CMK (cell line): ENCODE results near the gene CNPY2.
A peak's percentile ranks its signal among the peaks of the same experiment; 100 is the strongest.
"Not testable (repeated sequence)": the region's sequence is repeated elsewhere in the genome, so short reads cannot be mapped to it uniquely, and the experiment has no call there.

Experiments used
- DNase-seq: peaks from one replicate; pipeline ENCODE4 v3.0.0-alpha.2; 2010; ENCODE audit warnings: low read depth

CNPY2 gene

DNA sequence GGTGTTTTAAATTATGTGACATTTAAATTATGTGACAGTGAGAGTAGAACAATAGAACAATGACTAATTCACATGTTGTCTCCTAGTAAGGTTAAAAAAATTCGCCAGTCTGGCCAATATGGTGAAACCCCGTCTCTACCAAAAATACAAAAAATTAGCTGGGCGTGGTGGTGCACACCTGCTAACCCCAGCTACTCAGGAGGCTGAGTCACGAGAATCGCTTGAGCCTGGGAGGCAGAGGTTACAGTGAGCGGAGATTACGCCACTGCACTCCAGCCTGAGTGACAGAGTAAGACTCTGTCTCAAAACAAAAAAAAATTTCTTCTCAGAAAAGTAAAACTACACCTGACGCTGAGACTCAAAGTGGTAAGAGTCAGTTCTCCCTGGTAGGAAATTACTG is 18.4 kb downstream of the CNPY2 start:
- no peak for DNase-seq

DNA sequence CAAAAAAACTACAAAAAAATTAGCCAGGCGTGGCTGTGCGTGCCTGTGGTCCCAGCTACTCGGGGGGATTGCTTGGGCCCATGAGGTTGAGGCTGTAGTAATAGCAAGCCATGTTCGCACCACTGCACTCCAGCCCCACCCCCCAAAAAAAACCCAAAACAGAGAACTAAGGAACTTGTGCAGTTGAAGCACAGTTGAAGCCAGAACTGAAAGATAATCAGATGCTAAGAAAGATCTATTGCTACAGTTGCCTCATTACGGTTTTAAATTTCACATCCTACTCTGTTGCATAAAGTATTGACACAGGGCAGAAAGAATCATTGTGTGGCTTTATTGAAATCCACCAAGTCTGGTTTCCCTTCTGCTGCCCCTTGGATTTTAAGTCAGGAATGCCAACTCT is 19.5 kb downstream of the CNPY2 start:
- no peak for DNase-seq

DNA sequence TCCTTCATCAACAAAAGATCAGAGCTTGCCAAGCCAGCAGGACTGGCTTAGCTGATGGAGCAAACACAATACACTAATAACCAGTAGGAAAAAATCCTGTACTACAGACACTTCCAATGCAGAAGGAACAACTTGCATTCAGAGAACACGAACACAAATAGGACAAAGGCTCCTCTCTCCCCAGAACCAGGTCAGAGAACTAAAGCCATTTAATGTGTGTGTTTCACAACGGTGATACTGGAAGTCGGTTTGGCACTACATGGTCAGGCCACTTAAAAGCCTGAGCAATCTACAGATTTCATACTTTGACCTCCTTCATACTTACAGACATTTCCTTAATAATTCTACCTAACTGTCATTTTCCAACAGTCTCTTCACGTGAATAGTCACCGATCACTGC is 22.0 kb downstream of the CNPY2 start:
- DNase-seq: no peak

GRCh38 chr12:56288705-56289387 is 26.9 kb downstream of the CNPY2 start:
- no peak for DNase-seq

DNA sequence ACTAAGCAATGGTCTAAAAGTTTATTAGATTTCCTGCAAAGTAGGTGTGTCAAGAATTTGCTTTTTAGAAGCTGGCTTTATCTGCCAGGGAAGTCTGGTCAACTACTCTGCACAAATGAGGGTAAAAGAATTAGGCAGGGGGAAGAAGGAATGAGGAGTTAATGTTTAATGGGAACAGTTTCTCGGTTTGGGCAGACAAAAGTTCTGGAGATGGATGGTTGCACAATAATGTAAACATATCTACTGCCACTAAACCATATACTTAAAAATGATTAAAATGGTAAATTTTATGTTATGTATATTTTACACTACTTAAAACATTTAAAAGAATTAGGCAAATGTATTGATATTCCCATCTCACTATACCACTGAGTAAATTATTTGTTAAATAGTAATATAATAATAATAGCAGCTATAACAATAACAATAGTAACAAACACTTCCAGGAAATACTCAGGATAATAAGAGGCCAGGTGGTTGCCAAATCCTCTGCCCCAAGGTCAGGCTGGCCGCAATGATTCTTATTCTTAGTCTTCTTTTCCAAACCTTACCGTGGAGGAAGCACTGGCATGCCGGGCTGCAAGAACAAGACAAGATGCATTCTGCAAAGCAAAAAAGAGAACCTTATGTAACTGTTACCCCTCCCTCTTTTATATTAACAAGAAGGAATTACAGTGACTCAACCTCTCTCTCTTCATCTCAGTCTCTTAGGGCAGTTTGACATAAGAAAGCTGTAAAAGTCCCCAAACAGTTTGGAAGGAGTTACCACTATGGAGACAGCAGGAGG is 29.6 kb downstream of the CNPY2 start:
- no peak for DNase-seq

GRCh38 chr12:56284263-56284662 is 31.5 kb downstream of the CNPY2 start:
- DNase-seq: not testable (repeated sequence)

DNA sequence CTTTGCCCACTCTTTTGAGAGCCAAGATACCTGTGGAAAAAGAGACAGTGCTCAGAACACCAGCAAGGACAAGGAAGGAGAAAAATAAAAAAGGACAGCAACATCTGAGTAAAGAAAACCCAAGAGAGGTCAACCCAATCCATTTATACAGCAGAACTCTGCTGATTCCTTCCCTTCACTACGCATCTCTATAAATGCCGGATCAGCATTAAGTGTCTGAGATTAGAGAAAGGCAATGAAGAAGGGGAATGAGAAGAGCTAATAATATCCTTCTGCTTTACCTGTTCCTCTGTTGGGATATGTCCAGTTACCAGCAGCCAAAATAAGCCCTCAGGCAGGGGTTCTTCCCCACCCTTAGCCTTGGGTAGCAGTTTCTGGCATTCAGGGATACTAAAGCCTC is 33.2 kb downstream of the CNPY2 start:
- no peak for DNase-seq

GRCh38 chr12:56282030-56282429 is 33.8 kb downstream of the CNPY2 start:
- no peak for DNase-seq

DNA sequence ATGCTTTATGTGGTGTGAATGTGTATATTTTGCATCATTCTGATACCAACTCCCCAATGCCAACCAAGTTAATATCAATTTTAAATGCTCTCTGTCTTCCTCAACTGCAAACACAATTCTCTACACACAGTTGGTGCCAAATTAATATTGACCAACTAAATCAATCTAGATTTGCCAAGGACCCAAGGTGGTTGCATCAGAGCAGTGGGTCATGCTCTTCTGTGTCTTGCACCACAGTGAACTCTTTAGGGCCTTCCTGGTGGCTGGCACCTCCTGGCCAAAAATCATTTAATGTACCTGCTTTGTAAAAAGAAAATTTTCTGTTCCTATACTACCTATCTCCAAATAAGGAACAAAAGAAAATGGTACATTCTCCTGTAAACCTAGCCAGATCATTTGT is 34.9 kb downstream of the CNPY2 start:
- DNase-seq: no peak

- DNase-seq: no peak
Measured at GRCh38 chr12:56278905-56279304, 36.9 kb downstream of the CNPY2 start.

DNA sequence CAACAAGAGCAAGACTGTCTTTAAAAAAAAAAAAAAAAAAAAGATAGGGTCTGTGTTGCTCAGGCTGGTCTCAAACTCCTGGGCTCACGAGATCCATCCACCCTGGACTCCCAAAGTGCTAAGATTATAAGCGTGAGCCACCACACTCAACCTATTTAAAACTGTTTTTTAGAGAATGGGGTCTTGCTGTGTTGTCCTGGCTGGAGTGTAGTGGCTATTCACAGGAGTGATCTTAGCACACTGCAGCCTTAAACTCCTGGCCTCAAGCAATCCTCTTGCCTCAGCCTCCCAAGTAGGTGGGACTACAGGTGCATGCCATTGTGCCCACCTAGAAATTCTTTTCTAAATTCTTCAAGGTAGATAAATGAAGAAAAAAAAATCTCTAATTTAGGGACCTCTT is 41.5 kb downstream of the CNPY2 start:
- DNase-seq: no peak

- DNase-seq: not testable (repeated sequence)
Measured at GRCh38 chr12:56272468-56272867, 43.3 kb downstream of the CNPY2 start.

GRCh38 chr12:56271031-56271430 is 44.8 kb downstream of the CNPY2 start:
- DNase-seq: no peak

GRCh38 chr12:56267443-56268071 is 48.2 kb downstream of the CNPY2 start:
- no peak for DNase-seq

GRCh38 chr12:56266693-56267442 is 48.9 kb downstream of the CNPY2 start, which contains the start of gene COQ10A:
Gene COQ10A, plus strand, starts transcription at chr12:56266942. Its CDS starts 177 bp downstream, at chr12:56267119.
- peak; percentile 57 for DNase-seq

DNA sequence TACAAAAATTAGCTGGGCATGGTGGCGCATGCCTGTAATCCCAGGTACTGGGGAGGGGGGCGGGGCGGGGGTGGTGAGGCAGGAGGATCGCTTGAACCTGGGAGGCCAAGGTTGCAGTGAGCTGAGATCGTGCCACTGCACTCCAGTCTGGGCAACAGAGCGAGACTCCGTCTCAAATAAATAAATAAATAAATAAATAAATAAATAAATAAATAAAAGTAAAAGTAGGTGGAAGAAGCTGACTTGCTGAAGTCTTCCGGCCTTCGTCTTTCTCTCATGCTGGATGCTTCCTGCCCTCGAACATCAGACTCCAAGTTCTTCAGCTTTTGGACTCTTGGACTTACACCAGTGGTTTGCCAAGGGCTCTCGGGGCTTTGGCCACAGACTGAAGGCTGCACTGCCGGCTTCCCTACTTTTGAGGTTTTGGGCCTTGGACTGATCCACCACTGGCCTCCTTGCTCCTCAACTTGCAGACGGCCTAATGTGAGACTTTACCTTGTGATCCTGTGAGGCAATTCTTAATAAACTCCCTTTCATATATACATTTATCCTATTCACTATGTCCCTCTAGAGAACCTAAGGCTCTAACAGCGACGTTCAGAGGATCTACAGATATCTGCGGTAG is 49.6 kb downstream of the CNPY2 start:
- DNase-seq: not testable (repeated sequence)

DNA sequence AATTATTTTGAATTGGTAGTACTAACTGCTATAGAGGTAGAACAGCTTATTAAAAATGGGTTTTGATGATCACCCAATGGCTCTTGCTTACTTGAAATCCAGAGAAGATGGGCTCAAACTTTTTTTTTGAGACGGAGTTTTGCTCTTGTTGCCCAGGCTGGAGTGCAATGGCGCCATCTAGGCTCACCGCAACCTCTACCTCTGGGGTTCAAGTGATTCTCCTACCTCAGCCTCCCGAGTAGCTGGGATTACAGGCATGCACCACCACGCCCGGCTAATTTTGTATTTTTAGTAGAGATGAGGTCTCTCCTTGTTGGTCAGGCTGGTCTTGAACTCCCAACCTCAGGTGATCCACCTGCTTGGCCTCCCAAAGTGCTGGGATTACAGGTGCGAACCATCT is 52.8 kb downstream of the CNPY2 start:
- not testable (repeated sequence) for DNase-seq

- no peak for DNase-seq
Measured at GRCh38 chr12:56261503-56262232, 54.1 kb downstream of the CNPY2 start.

DNA sequence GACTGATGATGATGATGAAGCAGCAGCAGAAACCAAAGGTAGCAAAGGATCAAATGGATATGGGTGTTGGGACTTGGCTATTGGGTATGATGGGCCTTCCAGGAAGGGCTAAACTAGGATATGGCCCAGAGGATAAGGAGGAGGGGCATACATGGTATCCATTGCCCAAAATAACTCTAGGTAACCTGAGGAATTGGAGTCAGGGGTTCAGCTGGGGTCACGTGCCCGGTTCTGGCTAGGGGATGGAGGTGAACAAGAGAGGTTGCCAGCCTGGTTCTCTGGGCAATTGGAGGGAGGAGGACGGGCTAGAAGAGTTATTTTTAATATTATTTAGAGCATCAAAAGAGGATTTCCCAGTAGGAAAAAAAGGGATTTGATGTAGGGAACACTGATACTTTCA is 54.9 kb downstream of the CNPY2 start:
- no peak for DNase-seq

DNA sequence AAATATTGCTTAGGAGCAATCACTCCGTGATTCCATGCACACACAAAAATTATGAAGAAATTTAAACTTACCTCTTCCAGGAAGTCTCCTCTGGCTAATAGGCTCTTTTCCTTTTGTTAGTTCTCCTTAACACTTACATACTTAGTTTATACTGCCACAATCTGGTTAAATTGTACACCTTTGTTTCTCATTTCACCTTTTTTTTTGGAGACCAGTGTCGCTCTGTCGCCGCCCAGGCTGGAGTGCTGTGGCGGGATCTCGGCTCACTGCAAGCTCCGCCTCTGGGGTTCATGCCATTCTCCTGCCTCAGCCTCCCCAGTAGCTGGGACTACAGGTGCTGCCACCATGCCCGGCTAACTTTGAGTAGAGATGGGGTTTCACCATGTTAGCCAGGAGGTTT is 55.4 kb downstream of the CNPY2 start:
- DNase-seq: no peak
